Measurements from ENCODE around the gene TAF7L. TPM values are rescaled to one million over a fixed set of nuclear protein-coding genes. Genes with fewer than 3 reads are reported as not detected.
A peak's percentile ranks its signal among the peaks of the same experiment; 100 is the strongest.

Gene TAF7L
- total and polyA plus RNA-seq, 2 of the 13 experiments (the other 11 are each of a cell fraction or from before 2014, with no cell fraction given) = 0.05 TPM; not detected in 1

DNA sequence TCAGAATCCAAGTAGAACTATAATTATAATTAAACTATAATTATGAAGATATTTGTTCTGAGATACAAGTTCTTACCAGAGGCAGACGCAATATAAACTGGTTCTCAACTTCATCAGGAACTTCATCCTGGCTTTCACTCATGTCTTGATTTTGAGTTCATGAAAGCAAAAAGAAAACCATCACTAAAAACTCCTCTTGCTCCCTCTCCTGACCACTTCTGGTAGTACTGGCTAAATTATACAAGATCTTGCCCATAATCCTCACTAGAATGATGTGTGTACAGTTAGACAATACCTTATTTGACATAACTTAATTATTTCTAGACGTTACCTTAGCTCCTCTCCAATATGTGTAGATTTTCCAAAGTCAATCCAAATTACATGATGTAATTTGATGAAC is 3.7 kb downstream of the TAF7L start (continued):
- no peak for TF ChIP-seq ZNF432 (CRISPR knock-in tag; IDR thresholded peaks at IDR 0.05; ENCODE audit: borderline replicate concordance)

DNA sequence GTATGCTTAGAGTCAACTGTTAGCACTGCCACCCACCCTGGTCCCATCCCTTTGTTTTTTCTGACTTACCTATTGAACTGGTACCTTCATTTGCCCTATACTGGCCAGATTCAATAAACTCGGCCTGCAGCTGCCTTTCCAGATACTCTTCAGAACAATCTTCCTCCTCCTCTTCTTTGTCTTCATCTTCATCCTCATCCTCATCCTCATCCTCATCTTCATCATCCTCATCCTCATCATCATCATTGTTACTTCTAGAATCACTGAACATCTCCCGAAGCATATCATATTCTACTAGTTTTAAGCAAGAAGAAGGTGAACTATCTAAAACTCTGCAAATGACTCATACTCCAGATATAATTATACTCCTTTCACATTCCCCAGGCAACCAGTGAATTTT is 14.9 kb downstream of the TAF7L start:
- TF ChIP-seq CBX1 (IDR thresholded peaks at IDR 0.05; ENCODE audit: low read depth) = no peak
- no peak for FAIRE-seq
- Histone ChIP-seq H3K36me3 (replicated peaks in 1 of 2; ENCODE audit: control insufficient read depth in 1 of 2, insufficient read depth in 2 of 2, low read length in 2 of 2) (no peaks in the 10 kb centered on the region), H3K79me2 (ENCODE audit: insufficient read depth, low read length) (no peaks in the 10 kb centered on the region), H3K9me3 (ENCODE audit: low read length) (no peaks in the 10 kb centered on the region), H4K20me1 (ENCODE audit: insufficient read depth, low read length) (no peaks in the 10 kb centered on the region), H3K27ac (ENCODE audit: extremely low read length, insufficient read depth, low read length) (no peak overlapping the region), H3K4me2 (ENCODE audit: low read depth, low read length) (no peak overlapping the region), H2AFZ (ENCODE audit: low read length) (no peak overlapping the region), H3K27me3 (ENCODE audit: control insufficient read depth in 1 of 2, insufficient read depth in 2 of 2, low read length in 2 of 2) (no peaks in the 10 kb centered on the region), H3K4me3 (replicated peaks in 1 of 3; ENCODE audit: insufficient read depth in 1 of 3, low read depth in 2 of 3, low read length in 3 of 3) (no peak overlapping the region), H3K9ac (ENCODE audit: insufficient read depth, low read depth, low read length) (no peak overlapping the region), H3K4me1 (ENCODE audit: insufficient read depth, low read length) (no peaks in the 10 kb centered on the region)
- ChIA-PET POLR2A (no interaction called here), CTCF (ENCODE audit: low intra/inter-chr PET ratio, low total read pairs) (no interaction called here)
- no peak for DNase-seq (ENCODE audit: low spot score)
- ATAC-seq = no peak
- WGBS (ENCODE audit: low lambda C conversion rate) = 9% methylated on average over 2 of the region's 2 CpGs
- in situ Hi-C loops (cut with HindIII; ENCODE audit: extremely low pct_ligation_motif_present, low pct_unique_long_range_greater_than_20kb) (no loop called here), intact Hi-C loops (cut with micrococcal nuclease; ENCODE audit: unreplicated experiment) (no loop called here)
- BruUV-seq (replicated peaks) = no TSS peak

DNA sequence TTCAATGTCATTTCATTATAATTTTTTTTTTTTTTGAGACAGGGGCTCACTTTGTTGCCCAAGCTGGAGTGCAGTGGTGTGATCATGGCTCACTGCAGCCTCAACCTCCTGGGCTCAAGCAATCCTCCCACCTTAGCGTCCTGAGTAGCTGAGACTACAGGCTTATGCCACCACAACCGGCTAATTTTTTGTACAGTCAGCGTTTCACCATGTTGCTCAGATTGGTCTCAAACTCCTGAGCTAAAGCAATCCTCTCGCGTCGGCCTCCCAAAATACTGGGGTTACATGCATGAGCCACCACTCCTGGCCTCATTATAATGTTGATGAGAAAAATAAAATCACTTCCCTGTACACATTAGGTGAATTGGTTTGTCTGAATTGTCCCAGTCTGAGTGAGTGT is 16.9 kb downstream of the TAF7L start:
- Histone ChIP-seq H4K20me1 (ENCODE audit: insufficient read depth, low read length) (no peaks in the 10 kb centered on the region), H3K4me3 (replicated peaks in 1 of 3; ENCODE audit: insufficient read depth in 1 of 3, low read depth in 2 of 3, low read length in 3 of 3) (no peak overlapping the region), H3K79me2 (ENCODE audit: insufficient read depth, low read length) (no peaks in the 10 kb centered on the region), H3K9ac (ENCODE audit: insufficient read depth, low read depth, low read length) (no peak overlapping the region), H3K9me3 (ENCODE audit: low read length) (no peaks in the 10 kb centered on the region), H2AFZ (ENCODE audit: low read length) (no peak overlapping the region), H3K36me3 (replicated peaks in 1 of 2; ENCODE audit: control insufficient read depth in 1 of 2, insufficient read depth in 2 of 2, low read length in 2 of 2) (no peaks in the 10 kb centered on the region), H3K27me3 (ENCODE audit: control insufficient read depth in 1 of 2, insufficient read depth in 2 of 2, low read length in 2 of 2) (no peaks in the 10 kb centered on the region), H3K27ac (ENCODE audit: extremely low read length, insufficient read depth, low read length) (no peak overlapping the region), H3K4me2 (ENCODE audit: low read depth, low read length) (no peak overlapping the region), H3K4me1 (ENCODE audit: insufficient read depth, low read length) (no peaks in the 10 kb centered on the region)
- in situ Hi-C loops (cut with HindIII; ENCODE audit: extremely low pct_ligation_motif_present, low pct_unique_long_range_greater_than_20kb) = no loop called here
- 41% methylated on average over 3 of the region's 6 CpGs for WGBS (ENCODE audit: low lambda C conversion rate)
- ChIA-PET POLR2A (no interaction called here), CTCF (ENCODE audit: low intra/inter-chr PET ratio, low total read pairs) (no interaction called here)
- TF ChIP-seq JUN (CRISPR knock-in tag; IDR thresholded peaks at IDR 0.05) = no peak
- TF ChIP-seq WIZ (CRISPR knock-in tag; IDR thresholded peaks at IDR 0.05) = no peak
- no peak for TF ChIP-seq IKZF1 (IDR thresholded peaks at IDR 0.05)
- peak; percentile 35 to 72 for TF ChIP-seq MAFK (conservative IDR thresholded peaks at IDR 0.05 in 1 of 2, IDR thresholded peaks at IDR 0.05 in 1 of 2; ENCODE audit: low read length in 2 of 2)
- TF ChIP-seq MAFF (IDR thresholded peaks at IDR 0.05; ENCODE audit: low read depth, low read length) = peak; percentile 63
- FAIRE-seq = no peak
- DNase-seq (ENCODE audit: low spot score) = no peak
- intact Hi-C loops (cut with micrococcal nuclease; ENCODE audit: unreplicated experiment) = no loop called here
- no peak for ATAC-seq
- no TSS peak for BruUV-seq (replicated peaks)

All from HepG2 (cell line).